Activated naive CD8-positive, alpha-beta T cell treated with anti-CD3 and anti-CD28 coated beads, Interleukin-2, amount 10 ng/mL, durations not matched to agents 7 days and 5 days (primary cell): ENCODE results near the gene PIGP. TPM values are rescaled to one million over a fixed set of nuclear protein-coding genes. Genes with fewer than 3 reads are reported as not detected.
"Not testable (repeated sequence)": the region's sequence is repeated elsewhere in the genome, so short reads cannot be mapped to it uniquely, and the experiment has no call there.

Experiments
- ATAC-seq: fragments of 150-1000 bp; cut with Tn5 transposase; one replicate; pipeline ENCODE4 v1.10.0; 2021; ENCODE audit warnings: low read depth, moderate library complexity
- POLR2A ChIA-PET: fragments of 350-600 bp; sonication (Branson Sonifier 250); formaldehyde crosslinking; loops from one replicate; lab custom pipeline; 2021; ENCODE audit warnings: antibody characterized with exemption; lab: Charles Lee
- DNase-seq: peaks from one replicate; pipeline ENCODE4 v3.0.0; 2021
- H3K27ac Mint-ChIP-seq: one replicate; pipeline ENCODE4 v1.8.0; 2022; ENCODE audit warnings: mild to moderate bottlenecking, mixed read lengths
- H3K27me3 Mint-ChIP-seq: one replicate; pipeline ENCODE4 v1.8.0; 2022; ENCODE audit warnings: mild to moderate bottlenecking, moderate library complexity, mixed read lengths
- H3K36me3 Mint-ChIP-seq: one replicate; pipeline ENCODE4 v1.8.0; 2021; ENCODE audit warnings: mild to moderate bottlenecking, mixed read lengths
- H3K4me1 Mint-ChIP-seq: one replicate; pipeline ENCODE4 v1.8.0; 2021; ENCODE audit warnings: mixed read lengths
- H3K4me3 Mint-ChIP-seq: one replicate; pipeline ENCODE4 v1.8.0; 2022; ENCODE audit warnings: mild to moderate bottlenecking, moderate library complexity, mixed read lengths
- H3K9me3 Mint-ChIP-seq: one replicate; pipeline ENCODE4 v1.8.0; 2021; ENCODE audit warnings: mixed read lengths
- total RNA-seq, 2 experiments: library from RNA; stranded (reverse); gene quantifications; one replicate each; pipeline ENCODE4 v1.2.3, GENCODE V29; 2021

Gene PIGP
- total RNA-seq, 2 experiments from 2014 or later = 12.4 to 18.8 TPM

DNA sequence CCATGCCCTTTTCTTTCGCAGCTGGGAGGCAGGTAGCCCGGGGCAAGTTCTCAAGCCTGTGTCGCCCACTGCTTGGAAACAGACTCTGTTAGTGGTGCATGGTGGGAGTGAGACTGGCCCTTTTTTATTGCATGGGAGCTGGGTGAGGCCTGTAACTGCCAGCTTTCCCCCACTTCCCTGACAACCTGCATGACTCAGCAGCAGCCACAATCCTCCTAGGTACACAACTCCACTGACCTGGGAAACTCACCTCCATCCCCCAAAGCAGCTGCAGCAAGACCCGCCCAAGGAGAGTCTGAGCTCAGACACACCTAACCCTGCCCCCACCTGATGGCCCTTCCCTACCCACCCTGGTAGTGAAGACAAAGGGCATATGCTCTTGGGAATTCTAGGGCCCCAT lies 25.8 kb downstream of the PIGP start:
- Mint-ChIP-seq H3K4me3 (no peak overlapping the region), H3K27ac (no peak overlapping the region), H3K4me1 (peaks cover 14% of the 10 kb centered on the region), H3K27me3 (peaks cover 40% of the 10 kb centered on the region), H3K9me3 (no peaks in the 10 kb centered on the region), H3K36me3 (peaks cover 3% of the 10 kb centered on the region)
- POLR2A ChIA-PET = no interaction called here
- DNase-seq = no peak
- no peak for ATAC-seq

DNA sequence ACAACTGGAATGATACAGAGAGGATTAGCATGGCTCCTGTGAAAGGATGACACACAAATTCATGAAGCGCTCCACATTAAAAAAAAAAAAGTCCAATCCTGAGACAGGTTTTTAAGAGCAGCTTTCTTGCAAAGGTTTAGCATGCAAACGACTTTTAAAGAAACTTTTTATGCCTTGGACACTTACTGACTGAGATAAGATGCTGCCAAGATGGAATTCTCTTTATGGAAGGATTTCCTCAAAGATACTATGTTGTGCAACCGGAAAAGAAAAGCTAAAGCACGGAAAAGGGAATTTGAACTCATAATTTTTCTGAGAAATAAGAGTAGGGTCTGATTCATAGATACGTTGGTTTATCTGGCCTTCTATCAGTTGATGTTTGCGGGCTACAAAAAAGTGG lies 27.3 kb downstream of the PIGP start:
- no peak for ATAC-seq
- no peak overlapping the region for H3K27ac Mint-ChIP-seq
- H3K4me3 Mint-ChIP-seq = no peak overlapping the region
- H3K9me3 Mint-ChIP-seq = no peaks in the 10 kb centered on the region
- peaks cover 3% of the 10 kb centered on the region for H3K36me3 Mint-ChIP-seq
- DNase-seq = no peak
- POLR2A ChIA-PET = no interaction called here
- peaks cover 40% of the 10 kb centered on the region for H3K27me3 Mint-ChIP-seq
- peaks cover 14% of the 10 kb centered on the region for H3K4me1 Mint-ChIP-seq

DNA sequence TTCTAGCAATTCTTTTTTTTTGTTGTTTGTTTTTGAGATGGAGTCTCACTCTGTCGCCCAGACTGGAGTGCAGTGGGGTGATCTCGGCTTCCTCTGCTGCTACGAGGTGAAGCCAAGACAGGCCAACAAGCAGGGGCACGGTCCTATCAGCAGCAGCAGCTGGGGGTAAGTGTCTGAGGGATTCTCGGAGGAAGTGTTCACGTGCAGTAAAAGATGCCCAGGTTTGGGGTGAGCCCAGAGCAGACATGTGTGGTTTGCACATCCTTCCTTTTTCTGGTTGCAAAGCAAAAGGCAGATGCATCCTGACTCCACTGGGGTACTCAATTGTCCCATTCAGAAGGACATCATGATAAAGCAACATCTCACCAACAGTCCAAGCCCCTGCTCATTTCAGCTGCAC lies 27.7 kb downstream of the PIGP start:
- Mint-ChIP-seq H3K27me3 (peaks cover 36% of the 10 kb centered on the region), H3K4me1 (peaks cover 14% of the 10 kb centered on the region), H3K4me3 (peak overlapping the region; percentile 50), H3K27ac (no peak overlapping the region), H3K36me3 (peaks cover 3% of the 10 kb centered on the region), H3K9me3 (no peaks in the 10 kb centered on the region)
- POLR2A ChIA-PET = interaction anchor here (0.6 kb wide), 1 partner anchor 14 kb away, joined by 4 read pairs; no protein-coding TSS in a partner anchor
- peak; percentile 95 for ATAC-seq
- DNase-seq = no peak

DNA sequence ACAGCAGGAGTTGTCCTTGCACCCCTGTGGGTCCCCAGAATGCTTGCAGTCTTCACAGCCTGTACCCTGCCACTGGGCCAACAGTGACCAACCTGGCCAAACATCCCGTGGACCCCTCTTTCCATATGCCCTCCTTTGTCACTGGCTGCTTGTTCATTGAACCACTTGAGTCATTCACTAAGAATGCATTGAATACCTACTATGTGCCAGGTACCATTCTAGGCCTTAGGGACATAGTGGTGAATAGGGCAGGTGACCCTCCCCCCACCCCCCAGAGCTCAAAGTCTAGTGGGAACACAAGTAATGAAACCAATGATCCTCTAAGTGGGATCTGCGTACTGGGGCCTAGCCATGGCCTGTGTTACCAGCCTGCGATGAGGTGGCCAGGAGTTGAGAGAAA lies 28.2 kb downstream of the PIGP start:
- Mint-ChIP-seq H3K4me3 (peak overlapping the region; percentile 39), H3K36me3 (peaks cover 3% of the 10 kb centered on the region), H3K27me3 (peaks cover 31% of the 10 kb centered on the region), H3K27ac (no peak overlapping the region), H3K9me3 (no peaks in the 10 kb centered on the region), H3K4me1 (peaks cover 14% of the 10 kb centered on the region)
- POLR2A ChIA-PET = interaction anchor here (0.6 kb wide), 1 partner anchor 15 kb away, joined by 4 read pairs; no protein-coding TSS in a partner anchor
- ATAC-seq (no peak), DNase-seq (no peak)

DNA sequence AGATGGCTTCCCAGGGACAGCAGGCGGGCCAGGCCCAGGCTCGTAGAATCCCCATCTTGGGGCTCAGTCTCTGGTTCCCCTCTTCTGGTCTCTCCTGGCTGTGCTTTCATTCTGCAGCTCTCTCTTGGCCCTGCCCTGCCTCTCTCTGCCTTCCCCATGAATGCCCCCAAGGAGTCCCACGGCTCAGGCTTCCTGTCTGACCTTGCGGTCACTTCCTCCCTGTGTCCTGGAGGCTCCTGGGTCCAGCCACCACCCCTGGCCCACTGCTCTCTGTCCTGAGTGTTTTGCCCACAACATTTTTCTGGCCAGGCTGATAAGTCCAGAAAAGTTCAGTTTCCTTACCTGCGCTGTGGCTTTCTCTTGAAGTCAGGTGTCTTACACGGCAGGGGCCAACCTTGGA lies 29.1 kb downstream of the PIGP start:
- Mint-ChIP-seq H3K27me3 (peaks cover 27% of the 10 kb centered on the region), H3K27ac (no peak overlapping the region), H3K4me3 (no peak overlapping the region), H3K36me3 (peaks cover 3% of the 10 kb centered on the region), H3K9me3 (no peaks in the 10 kb centered on the region), H3K4me1 (peaks cover 14% of the 10 kb centered on the region)
- DNase-seq = no peak
- POLR2A ChIA-PET = no interaction called here
- no peak for ATAC-seq

DNA sequence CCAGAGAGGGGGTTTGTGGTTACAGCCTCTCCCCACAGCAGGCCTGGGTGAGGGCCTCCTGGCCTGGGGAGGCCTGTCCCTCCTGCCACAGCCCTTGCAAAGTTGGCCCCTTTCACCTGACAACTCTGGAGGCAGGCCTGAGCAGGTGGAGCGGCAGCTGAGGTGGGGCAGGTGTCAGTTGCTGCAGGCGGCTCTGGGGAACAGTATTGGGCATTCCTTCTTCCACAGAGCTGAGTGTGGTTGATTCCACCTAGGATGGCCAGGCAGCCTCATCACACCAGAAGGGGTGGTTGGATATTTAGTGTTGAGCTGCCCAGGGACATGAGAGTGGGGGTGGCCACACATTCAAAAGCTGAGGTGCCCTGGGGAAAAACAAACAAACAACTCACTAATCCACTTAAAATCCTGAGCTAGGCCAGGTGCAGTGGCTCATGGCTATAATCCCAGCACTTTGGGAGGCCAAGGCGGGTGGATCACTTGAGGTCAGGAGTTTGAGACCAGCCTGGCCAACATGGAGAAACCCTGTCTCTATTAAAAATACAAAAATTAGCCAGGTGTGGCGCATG lies 31.1 kb downstream of the PIGP start:
- DNase-seq = no peak
- no peak overlapping the region for H3K4me3 Mint-ChIP-seq
- POLR2A ChIA-PET = no interaction called here

DNA sequence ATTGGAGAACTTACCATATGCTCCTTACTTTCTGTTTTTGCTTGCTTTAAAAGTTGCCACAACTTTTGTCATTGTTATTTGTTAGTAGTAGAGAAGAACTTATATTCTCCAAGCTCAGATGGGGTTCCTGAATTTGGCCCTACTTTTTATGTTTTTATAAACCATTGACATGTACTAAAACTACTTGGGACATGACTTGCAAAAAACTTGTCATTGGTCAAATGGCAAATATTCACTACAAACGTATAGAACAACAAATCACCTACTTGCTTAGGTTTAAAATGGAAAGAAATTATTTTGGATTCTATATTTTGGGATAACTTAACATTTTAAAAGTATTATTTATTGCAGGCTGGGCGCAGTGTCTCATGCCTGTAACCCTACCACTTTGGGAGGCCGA lies 32.7 kb downstream of the PIGP start:
- DNase-seq (no peak), ATAC-seq (no peak)
- H3K27me3 Mint-ChIP-seq = peaks cover 3% of the 10 kb centered on the region
- H3K9me3 Mint-ChIP-seq = no peaks in the 10 kb centered on the region
- no peak overlapping the region for H3K27ac Mint-ChIP-seq
- POLR2A ChIA-PET = no interaction called here
- H3K4me1 Mint-ChIP-seq = peaks cover 8% of the 10 kb centered on the region
- no peaks in the 10 kb centered on the region for H3K36me3 Mint-ChIP-seq
- no peak overlapping the region for H3K4me3 Mint-ChIP-seq

More for the DNA sequence above, 31.1 kb downstream of the PIGP start:
- Mint-ChIP-seq H3K9me3 (no peaks in the 10 kb centered on the region), H3K27me3 (peaks cover 9% of the 10 kb centered on the region), H3K27ac (no peak overlapping the region), H3K36me3 (no peaks in the 10 kb centered on the region), H3K4me1 (peaks cover 14% of the 10 kb centered on the region)
- no peak for ATAC-seq

DNA sequence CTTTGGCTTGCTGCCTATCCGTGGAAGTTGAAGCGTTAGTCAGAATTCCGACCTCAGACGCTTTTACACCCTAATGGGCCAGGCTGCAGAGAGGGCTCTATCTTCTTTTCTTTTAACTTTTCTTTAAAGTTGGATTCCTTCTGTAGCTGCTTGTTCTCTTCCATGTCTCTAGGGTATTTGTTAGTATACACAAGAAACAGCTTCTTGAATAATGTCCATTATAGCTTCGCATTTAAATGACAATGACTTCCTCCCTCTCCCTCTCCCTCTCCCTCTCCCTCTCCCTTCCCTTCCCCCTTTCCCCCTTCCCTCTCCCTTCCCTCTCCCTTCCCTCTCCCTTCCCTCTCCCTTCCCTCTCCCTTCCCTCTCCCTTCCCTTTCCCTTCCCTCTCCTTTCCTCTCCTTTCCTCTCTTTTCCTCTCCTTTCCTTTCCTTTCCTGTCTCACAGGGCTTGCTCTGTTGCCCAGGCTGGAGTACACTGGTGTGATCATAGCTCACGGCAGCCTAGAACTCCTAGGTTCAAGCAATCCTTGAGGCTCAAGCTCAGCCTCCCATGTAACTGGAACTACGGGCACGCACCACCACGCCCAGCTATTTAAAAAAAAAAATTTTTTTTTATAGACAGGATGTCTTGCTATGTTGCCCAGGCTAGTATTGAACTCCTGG lies 33.3 kb downstream of the PIGP start:
- POLR2A ChIA-PET = no interaction called here
- peaks cover under 1% of the 10 kb centered on the region for H3K4me1 Mint-ChIP-seq
- H3K27me3 Mint-ChIP-seq = peaks cover 3% of the 10 kb centered on the region
- H3K36me3 Mint-ChIP-seq = no peaks in the 10 kb centered on the region
- H3K9me3 Mint-ChIP-seq = no peaks in the 10 kb centered on the region
- H3K4me3 Mint-ChIP-seq = no peak overlapping the region
- no peak for DNase-seq
- no peak overlapping the region for H3K27ac Mint-ChIP-seq
- no peak for ATAC-seq

DNA sequence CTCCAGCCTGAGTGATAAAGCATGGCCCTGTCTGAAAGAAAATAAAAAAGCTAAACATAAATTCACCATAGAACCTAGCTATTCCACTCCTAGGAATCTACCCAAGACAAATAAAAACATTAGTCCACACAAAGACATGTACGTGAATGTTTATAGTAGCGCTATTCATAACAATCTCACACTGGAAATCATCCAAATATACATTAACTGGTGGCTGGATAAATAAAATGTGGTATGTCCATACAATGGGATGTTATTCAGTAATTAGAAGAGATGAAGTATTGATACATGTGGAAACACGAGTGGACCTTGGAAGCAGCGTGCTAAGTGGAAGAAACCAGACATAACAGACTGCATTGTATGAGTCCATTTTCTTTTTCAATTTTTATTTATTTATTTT lies 36.7 kb downstream of the PIGP start:
- H3K9me3 Mint-ChIP-seq = no peaks in the 10 kb centered on the region
- POLR2A ChIA-PET = no interaction called here
- H3K36me3 Mint-ChIP-seq = no peaks in the 10 kb centered on the region
- no peak overlapping the region for H3K4me3 Mint-ChIP-seq
- H3K27ac Mint-ChIP-seq = no peak overlapping the region
- H3K27me3 Mint-ChIP-seq = peaks cover 5% of the 10 kb centered on the region
- no peaks in the 10 kb centered on the region for H3K4me1 Mint-ChIP-seq
- DNase-seq (no peak), ATAC-seq (no peak)

DNA sequence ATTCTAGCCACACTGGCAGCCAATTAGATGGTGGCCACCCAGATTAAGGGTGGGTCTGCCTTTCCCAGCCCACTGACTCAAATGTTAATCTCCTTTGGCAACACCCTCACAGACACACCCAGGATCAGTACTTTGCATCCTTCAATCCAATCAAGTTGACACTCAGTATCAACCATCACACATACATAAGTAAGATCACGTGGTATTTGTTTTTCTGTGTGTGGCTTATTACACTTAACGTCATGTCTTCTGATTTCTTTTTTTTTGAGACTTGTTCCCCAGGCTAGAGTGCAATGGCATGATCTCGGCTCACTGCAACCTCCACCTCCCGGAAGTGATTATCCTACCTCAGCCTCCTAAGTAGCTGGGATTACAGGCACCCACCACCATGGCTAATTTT lies 38.5 kb downstream of the PIGP start:
- not testable (repeated sequence) for ATAC-seq, H3K27ac Mint-ChIP-seq

DNA sequence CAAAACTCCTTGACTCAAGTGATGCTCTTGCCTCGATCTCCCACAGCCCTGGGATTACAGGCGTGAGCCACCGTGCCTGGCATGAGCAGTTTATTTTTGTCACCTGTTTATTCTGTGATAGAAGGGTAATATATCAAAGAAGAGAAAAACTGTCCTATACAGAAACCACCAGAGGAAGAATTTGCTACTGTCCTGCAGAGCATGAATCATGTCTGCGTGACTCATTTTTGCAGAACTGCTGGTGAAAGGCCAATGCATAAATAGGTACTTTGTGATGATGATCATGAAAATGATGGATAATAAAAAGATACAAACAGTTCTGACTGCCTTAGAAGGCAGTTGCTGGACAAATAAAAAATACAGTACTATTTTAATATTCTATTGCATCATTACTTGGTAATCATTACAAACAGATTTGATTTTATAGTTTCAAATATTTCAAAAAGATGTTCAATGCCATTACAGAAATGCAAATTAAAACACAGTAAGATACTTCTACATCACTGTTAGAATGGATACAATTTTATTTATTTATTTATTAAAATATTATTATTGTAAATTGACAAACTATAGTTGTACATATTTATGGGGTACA lies 39.9 kb downstream of the PIGP start:
- POLR2A ChIA-PET = no interaction called here
- no peaks in the 10 kb centered on the region for H3K9me3 Mint-ChIP-seq
- H3K27ac Mint-ChIP-seq = no peak overlapping the region
- H3K4me1 Mint-ChIP-seq = no peaks in the 10 kb centered on the region
- peaks cover 2% of the 10 kb centered on the region for H3K27me3 Mint-ChIP-seq
- DNase-seq (no peak), ATAC-seq (no peak)
- no peaks in the 10 kb centered on the region for H3K36me3 Mint-ChIP-seq
- no peak overlapping the region for H3K4me3 Mint-ChIP-seq

More for the DNA sequence above, 38.5 kb downstream of the PIGP start:
- H3K4me3 Mint-ChIP-seq, H3K9me3 Mint-ChIP-seq, POLR2A ChIA-PET, DNase-seq, H3K36me3 Mint-ChIP-seq, H3K27me3 Mint-ChIP-seq, H3K4me1 Mint-ChIP-seq: not testable (repeated sequence)

DNA sequence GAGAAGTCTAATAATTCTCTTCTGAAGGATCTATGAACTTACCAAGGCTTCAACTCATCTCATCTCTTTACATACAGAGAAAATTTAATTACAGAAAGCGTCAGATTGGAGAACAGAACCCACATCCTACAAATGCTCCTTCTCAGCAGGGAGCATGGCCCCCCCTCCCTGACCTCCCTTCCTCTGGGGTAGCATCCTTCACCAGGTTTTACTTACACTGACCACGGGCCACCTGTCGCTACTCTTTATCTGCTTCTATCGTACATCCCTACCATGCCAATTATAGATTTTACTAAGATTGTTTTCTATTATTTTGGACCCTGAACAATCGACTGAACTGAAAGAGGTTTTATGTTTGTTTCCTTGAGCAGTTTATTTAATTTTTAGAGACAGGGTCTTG lies 40.6 kb downstream of the PIGP start:
- Mint-ChIP-seq H3K27ac (no peak overlapping the region), H3K4me3 (no peak overlapping the region), H3K27me3 (peaks cover 2% of the 10 kb centered on the region)

DNA sequence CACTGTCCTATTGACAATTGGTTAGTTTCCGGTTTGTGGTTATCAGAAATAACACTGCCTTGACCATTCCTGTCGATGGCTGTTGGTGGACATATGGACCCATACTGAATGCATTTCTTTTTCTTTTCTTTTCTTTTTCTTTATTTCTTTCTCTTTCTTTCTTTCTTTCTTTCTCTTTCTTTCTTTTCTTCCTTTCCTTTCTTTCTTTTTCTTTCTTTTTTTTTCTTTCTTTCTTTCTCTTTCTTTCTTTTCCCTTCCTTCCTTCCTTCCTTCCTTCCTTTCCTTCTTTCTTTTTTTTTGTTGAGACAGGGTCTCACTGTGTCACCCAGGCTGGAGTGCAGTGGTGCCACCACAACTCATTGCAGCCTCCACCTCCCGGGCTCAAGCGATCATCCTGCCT lies 42.0 kb downstream of the PIGP start:
- no peak overlapping the region for H3K4me3 Mint-ChIP-seq
- DNase-seq (no peak), ATAC-seq (no peak)
- H3K27ac Mint-ChIP-seq = no peak overlapping the region
- H3K4me1 Mint-ChIP-seq = no peaks in the 10 kb centered on the region
- POLR2A ChIA-PET = no interaction called here
- no peaks in the 10 kb centered on the region for H3K36me3 Mint-ChIP-seq
- H3K27me3 Mint-ChIP-seq = peaks cover 9% of the 10 kb centered on the region
- H3K9me3 Mint-ChIP-seq = no peaks in the 10 kb centered on the region

More for the DNA sequence above, 40.6 kb downstream of the PIGP start:
- H3K36me3 Mint-ChIP-seq = no peaks in the 10 kb centered on the region
- no peaks in the 10 kb centered on the region for H3K4me1 Mint-ChIP-seq
- H3K9me3 Mint-ChIP-seq = no peaks in the 10 kb centered on the region
- ATAC-seq (no peak), DNase-seq (no peak)
- POLR2A ChIA-PET = no interaction called here

DNA sequence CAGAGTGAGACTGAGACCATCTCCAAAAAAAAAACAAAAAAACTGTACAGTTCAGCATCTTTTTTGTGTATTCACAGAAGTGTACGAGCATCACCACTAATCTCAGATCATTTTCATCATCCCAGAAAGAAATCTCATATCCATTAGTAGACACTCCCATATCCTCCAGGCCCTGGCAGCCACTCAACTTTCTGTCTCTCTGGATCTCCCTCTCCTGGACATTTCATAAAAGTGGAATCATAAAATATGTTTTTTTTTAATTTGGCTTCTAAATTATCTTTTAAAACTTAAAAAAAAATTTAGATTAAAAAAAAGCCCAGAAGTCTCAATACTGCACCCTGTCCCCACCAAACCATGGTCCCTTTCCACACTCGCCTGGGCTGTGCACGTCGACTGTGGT lies 44.3 kb downstream of the PIGP start:
- POLR2A ChIA-PET = no interaction called here
- peaks cover 12% of the 10 kb centered on the region for H3K27me3 Mint-ChIP-seq
- DNase-seq (no peak), ATAC-seq (no peak)
- H3K27ac Mint-ChIP-seq = no peak overlapping the region
- no peaks in the 10 kb centered on the region for H3K4me1 Mint-ChIP-seq
- H3K4me3 Mint-ChIP-seq = no peak overlapping the region
- H3K36me3 Mint-ChIP-seq = no peaks in the 10 kb centered on the region
- H3K9me3 Mint-ChIP-seq = no peaks in the 10 kb centered on the region
